Stimulated activated CD4-positive, alpha-beta T cell treated with anti-CD3 and anti-CD28 coated beads, Interleukin-1b, Interleukin-23, amount 100 ng/mL, for 1 hour (primary cell): Measurements from ENCODE around the gene BCL3.

Source experiments
- DNase-seq, 2 donors: peaks; one replicate each; pipeline ENCODE4 v3.0.0-alpha.2; 2020; ENCODE audit warnings: low read depth in 2 of 2

The BCL3 gene

DNA sequence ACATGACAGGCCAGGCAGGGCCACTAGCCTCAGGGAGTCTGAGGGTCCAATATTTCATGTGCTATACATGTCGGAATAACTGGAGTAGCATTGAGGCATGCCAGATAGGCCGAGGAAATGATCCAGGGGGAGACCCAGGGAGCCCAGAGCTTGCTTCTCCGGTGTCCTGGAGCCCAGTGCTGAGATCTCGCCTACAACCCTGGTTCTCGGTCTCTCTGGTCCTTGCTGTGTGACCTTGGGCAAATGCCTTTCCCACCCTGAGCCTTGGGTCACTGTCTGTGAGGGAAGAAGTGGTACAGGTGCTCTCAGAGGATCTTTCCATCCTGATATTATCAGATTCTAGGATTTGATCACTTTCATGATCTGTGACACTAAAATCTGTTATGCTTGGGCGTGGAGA lies 40.5 kb downstream of the BCL3 start:
- DNase-seq, result no peak

DNA sequence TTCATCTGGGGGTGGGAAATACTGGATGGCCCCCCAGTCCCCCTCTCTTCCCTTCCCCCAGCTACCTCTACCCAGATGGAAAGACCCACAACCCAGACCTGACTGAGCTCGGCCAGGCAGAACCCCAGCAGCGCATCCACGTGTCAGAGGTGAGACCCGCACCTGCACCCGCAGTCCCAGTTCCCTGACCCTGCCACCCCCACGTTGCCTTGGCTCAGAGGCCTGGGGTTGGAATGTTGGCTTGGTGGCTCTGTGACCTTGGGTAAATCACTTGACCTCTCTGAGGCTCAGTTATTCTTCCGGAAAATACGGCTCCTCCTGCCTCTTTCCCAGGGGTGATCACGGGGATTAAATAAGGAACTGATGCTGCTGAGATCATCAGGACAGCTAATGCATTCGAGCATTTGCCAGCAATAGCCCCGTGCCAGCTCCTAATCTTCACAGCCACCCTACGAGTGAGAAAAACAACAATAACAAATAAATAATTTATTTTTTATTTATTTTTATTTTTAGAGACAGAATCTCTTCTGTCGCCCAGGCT lies 41.5 kb downstream of the BCL3 start:
- no peak for DNase-seq

DNA sequence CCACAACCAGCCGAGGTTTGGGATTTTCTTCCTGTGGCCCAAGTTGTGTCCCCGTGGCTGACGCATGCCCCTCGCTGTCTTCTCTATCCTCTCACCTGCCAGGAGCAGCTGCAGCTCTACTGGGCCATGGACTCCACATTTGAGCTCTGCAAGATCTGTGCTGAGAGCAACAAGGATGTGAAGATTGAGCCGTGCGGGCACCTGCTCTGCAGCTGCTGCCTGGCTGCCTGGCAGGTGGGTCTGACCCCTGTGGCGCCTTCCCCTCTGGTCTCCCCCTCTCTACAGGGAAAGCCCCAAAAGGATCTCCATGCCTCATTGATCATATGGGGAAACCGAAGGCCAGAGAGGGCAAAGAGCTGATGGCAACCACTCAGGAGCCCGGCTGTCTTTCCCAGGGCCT lies 43.8 kb downstream of the BCL3 start:
- DNase-seq, result no peak

DNA sequence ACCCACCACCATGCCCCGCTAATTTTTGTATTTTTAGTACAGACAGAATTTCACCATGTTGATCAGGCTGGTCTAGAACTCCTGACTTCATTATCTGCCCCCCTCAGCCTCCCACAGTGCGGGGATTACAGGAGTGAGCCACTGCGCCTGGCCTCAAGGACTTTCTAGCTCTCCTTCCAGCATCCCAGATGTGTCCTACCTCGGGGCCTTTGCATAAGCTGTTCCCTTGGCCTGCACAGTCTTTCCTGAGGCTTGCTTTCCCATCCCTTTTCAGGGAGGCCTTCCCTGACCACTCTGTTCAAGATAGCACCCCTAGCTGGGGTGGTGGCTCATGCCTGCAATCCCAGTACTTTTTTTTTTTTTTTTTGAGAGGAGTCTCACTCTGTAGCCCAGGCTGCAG lies 46.1 kb downstream of the BCL3 start:
- DNase-seq, result no peak

DNA sequence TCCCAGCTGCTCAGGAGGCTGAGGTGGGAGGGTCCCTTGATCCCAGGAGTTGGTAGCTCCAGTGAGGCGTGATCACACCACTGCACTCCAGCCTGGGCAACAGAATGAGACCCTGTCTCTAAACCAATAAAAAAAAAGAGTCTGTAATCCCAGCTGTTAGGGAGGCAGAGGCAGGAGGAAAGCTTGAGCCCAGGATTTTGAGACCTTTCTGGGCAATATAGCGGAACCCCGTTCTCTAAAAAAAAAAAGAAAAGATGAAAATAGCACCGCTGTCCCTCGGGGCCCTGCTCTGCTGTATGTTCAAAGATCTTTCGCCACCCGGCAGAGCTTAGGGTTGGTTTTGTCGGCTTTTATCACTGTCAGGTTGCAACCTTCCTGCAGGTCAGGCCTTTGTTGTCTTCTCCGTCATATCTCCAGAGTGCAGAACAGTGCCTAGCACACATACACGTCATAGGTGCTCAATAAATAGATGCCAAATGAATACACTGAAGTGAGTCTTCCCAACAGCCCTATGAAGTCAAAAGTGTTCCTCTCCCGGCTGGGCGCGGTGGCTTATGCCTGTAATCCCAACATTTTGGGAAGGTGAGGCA lies 47.0 kb downstream of the BCL3 start:
- no peak for DNase-seq

DNA sequence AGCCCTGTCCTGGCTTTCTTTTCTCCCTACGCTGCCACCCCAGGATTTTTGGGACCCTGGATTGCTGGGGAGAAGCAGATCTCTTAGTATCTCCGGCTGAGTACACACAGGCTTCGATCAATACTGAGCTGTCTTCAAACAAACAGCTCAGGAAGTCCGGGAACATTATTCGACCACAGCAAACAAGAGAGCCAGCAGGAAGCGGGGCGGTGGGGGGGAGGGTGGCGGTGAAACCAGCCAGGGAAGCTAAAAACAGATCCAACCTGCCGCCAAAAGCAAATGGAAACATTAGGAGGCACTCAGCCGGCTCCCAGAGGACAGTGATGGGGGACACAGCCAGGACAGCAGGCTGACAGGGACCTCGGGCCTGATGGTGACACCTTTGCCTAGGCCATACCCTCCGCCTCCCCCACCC lies 48.2 kb downstream of the BCL3 start:
- DNase-seq, result no peak

DNA sequence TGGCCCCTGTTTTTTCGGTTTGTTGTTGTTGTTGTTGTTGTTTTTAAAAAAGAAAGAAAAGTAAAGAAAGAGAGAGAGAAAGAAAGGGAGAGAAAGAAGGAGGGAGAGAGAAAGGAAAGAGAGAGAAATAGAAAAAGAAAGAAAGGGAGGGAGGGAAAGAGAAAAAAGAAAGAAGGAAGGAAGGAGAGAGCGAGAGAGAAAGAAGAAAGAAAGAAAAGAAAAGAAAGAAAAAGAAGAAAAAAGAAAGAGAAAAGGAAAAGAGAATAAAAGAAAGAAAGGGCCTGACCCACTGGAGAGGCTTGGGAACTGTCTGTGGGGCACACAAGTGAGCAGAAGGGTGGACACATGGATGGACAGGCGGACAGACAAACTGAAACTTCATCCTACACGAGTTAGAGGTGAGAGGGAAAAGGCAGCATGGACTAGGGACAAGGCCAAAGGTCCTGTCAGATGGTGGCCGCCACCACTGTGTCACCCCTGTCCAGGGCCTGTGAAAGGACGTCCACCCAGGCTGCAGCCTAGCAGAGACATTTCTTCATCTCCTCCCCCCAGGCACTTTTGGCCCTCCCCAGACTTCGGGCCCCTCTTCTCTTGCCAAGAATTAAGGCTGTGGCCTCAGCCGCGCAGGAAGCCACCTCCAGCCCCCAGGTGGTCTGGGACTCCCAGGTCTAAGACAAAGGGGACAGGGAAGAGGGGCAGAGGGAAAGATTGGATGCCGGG lies 51.3 kb downstream of the BCL3 start:
- no peak for DNase-seq

DNA sequence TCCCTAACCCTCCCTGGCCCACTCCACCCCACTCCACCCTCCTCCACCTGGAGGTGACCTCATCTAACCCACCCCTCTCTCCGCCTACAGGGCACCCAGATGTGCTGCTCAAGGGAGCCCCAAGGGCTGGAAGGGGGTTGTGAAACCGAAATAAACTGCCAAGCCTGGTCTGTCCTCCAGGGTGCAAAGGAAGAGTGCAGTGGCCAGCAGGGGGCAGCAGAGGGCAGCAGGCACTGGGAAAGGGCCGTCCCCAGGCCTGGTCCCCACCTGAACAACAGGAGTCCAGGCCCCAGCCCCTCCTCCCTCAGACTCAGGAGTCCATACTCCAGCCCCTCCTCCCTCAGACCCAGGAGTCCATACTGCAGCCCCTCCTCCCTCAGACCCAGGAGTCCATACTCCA lies 52.0 kb downstream of the BCL3 start:
- peak; percentile 69 to 74 for DNase-seq

DNA sequence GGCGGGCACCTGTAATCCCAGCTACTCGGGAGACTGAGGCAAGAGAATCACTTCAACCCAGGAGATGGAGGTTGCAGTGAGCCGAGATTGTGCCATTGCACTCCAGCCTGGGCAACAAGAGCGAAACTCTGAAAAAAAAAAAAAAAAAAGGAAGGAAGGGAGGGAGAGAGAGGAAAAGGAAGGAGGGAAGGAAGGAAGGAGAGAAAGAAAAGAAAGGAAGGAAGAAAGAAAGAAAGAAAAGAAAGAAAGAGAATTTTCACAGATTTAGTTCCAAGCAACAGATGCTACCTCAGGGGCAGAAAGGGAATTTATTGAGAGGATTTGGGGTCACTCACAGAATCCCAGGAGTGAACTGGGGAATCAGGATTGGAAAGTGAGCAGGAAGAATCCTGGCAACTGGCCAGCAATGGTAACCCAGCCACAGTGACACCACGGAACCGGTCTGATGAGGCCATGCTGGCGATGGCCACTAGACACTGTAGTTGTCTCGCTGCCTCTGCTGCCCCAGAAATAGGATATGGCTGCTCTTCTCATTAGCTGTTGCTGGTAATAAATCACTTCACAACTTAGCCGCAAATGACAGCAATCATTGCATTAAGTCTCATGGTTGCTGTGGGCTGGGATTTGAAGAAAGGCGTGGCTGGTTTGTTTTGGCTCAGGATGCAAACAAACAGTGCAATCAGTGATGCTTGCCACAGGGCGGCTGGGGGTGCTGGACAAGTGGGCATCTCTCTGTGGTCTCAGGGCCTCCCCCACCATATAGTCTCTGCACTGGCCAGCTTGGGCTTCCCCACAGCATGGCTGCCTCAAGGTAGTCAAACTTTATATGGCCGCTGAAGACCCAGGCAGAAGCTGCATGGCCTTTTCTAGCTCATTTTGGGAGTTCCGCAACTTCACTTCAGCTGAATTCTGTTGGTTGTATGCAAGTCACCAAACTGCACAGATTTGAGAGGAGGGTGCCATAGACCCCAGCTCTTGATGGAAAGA lies 55.2 kb downstream of the BCL3 start:
- DNase-seq, result no peak

DNA sequence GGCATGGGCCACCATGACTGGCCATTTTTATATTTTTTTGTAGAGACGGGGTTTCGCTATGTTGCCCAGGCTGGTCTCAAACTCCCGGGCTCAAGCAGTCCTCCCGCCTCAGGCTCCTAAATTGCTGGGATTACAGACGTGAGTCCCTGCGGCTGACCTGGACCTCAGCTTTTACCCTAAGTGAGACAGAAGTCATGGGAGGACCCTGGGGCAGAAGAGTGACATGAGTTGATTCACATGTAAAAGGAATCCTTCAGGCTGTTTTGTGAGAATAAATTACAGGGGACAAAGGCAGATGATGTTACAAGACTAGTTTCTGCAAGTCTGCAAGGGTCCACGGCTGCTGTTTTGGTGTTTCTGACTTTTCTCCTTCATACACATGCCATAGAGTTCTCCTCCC lies 57.8 kb downstream of the BCL3 start:
- no peak for DNase-seq

DNA sequence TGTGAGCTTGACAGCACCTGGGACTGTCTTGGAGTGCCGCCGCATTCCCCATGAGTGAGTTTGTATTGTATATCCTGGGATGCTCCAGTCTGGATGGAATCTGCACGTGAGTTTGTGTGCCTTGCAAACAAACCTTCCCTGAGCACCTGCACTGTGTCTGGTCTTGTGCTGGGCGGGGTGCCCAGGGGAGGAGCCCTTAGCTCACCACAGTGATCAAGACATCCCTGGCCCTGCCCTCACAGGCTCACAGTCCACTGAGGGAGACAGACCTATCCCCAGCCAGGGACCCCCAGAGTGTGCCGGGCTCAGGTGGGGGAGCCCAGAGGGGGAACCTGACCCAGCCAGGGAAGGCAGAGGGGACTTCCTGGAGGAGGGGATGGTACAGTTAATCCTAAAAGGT lies 58.7 kb downstream of the BCL3 start:
- no peak for DNase-seq

DNA sequence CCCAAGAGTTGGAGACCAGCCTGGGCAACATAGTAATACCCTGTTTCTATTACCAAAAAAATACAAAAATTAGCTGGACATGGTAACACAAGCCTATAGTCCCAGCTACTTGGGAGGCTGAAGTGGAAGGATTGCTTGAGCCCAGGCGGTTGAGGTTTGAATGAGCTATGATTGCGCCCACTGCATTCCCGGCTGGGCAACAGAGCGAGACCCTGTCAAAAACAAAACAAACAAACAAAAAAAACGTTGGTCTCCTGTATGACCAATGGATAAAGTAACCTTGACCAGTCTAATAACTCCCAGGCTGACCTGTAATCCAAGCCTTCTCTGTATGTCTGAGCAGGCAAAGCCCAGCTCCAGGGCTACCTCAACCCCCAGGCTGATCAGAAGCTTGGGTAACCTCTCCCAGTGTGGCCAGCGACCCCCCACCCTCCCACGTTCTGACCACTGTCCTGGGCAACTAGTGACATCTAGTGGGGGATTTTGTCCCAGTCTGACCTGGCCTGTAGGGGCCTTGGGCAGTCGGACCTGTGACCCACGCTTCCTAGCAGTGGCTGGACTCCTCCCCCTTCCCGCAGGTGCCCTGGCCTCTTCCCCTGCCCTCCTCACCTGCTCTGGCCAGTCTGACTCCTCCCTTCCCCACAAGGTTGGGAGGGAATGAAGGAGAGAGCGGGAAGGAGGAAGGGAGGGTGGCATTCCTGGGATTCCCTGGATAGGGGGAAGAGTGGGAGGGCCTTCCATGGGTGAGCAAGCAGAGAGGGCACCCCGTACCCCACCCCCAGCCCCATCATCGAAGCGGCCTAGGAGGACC lies 59.3 kb downstream of the BCL3 start:
- no peak for DNase-seq

DNA sequence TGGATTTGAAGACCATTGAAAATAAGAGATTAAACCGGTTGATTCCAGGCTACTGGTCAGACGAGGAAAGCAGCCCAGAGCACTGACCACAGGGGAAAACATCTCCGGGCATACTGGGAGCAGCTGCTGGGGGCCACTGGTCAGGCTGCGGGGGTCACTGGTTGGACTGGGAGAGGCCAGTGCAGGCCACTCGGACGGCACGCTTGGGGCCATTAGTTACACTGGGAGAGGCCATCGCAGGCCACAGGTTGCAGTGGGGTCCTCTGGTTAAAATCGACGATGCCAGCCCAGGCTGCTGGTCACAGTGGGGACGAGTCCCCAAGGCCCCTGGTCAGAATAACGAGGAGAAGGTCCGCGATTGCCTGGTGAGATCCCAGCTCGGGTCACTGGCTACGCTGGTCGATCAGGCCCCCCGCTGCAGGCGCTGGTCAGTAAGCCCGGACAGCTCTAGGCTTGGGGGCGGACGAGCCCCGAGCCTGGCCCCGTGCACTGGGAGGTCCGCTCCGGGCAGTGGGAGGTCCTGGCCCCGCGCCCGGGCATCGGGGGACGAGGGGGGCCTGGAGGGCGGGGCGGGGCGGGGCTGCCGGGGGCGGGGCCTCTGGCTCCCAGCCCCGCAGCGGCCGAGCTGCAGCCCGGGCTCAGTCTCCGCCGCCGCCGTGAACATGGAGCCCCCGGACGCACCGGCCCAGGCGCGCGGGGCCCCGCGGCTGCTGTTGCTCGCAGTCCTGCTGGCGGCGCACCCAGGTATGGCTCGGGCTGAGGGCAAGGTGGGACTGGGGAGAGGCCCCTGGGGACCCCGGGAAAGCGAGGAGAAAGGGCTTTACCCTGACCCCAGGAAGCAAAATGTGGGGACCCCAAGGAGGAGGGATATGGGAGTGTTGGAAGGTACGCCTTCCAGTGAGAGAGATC lies 60.2 kb downstream of the BCL3 start, which contains the start of gene BCAM:
Gene BCAM (plus strand): TSS at position 641 of the 909 bp plus-strand sequence. CDS start 22 bp downstream, at position 663.
- no peak for DNase-seq
